ENCODE data around the gene UACA. TPM values are rescaled to one million over a fixed set of nuclear protein-coding genes. Genes with fewer than 3 reads are reported as not detected.

UACA gene
- total and polyA plus RNA-seq, 2 donors from 2014 or later = 49.6 to 92.7 TPM

DNA sequence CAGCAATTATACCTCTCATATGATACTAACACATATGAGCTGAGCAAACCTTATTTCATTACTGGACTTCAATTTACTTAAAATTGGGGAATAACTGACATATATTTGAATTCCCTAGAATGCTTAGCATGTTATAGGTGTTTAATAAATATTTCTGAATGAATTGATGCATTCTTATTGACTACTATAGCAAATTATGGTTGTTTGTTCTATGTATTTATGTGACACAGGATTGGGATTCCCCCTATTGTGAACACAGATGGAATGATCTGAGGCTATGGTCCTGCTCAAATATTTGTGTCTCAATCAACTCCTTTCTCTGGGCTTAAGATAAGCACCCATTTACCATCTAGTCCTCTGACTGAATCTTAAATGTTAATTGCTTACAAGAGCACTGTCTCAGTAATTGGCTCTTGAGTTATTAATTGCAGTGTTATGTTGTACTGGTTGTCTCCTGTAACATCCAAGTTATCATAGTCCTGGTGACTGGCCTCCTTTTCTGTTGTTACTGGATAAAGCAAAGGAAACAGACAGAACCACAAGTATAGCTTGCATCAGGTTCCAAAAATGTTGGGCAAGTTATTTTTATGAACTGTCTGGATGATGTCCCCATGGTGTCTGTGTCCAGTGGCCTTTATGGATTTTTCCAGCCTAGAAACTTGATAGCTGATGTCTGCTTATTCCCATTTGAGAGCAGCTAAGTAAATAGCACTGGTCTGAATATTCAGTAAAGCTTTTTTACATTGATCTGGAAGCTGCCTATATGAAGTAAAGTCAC lies 2.3 kb upstream of the UACA start:
- FAIRE-seq (no peak), DNase-seq (no peak)
- Histone ChIP-seq H3K27me3 (ENCODE audit: control insufficient read depth, insufficient read depth, low read length) (no peaks in the 10 kb centered on the region), H3K4me1 (ENCODE audit: control insufficient read depth in 2 of 3, insufficient read depth in 2 of 3, low read depth in 1 of 3, low read length in 3 of 3) (peaks cover 0 to 3% (median 0%) of the 10 kb centered on the region in 3 donors), H3K4me3 (ENCODE audit: low read length in 3 of 3) (no peak overlapping the region), H3K9ac (ENCODE audit: low read length in 3 of 3) (no peak overlapping the region), H3K27ac (ENCODE audit: low read depth in 2 of 2, low read length in 2 of 2) (no peak overlapping the region), H3K9me3 (ENCODE audit: control insufficient read depth in 2 of 3, insufficient read depth in 1 of 3, low read length in 3 of 3) (no peaks in the 10 kb centered on the region), H3K36me3 (ENCODE audit: control insufficient read depth in 2 of 3, insufficient read depth in 3 of 3, low read length in 3 of 3) (no peaks in the 10 kb centered on the region)
- intact Hi-C loops (cut with DNase I) = no loop called here
- TF ChIP-seq, protein P1, sequence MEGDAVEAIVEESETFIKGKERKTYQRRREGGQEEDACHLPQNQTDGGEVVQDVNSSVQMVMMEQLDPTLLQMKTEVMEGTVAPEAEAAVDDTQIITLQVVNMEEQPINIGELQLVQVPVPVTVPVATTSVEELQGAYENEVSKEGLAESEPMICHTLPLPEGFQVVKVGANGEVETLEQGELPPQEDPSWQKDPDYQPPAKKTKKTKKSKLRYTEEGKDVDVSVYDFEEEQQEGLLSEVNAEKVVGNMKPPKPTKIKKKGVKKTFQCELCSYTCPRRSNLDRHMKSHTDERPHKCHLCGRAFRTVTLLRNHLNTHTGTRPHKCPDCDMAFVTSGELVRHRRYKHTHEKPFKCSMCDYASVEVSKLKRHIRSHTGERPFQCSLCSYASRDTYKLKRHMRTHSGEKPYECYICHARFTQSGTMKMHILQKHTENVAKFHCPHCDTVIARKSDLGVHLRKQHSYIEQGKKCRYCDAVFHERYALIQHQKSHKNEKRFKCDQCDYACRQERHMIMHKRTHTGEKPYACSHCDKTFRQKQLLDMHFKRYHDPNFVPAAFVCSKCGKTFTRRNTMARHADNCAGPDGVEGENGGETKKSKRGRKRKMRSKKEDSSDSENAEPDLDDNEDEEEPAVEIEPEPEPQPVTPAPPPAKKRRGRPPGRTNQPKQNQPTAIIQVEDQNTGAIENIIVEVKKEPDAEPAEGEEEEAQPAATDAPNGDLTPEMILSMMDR (IDR thresholded peaks at IDR 0.05; ENCODE audit: borderline replicate concordance, extremely low read depth, insufficient read depth) = no peak

DNA sequence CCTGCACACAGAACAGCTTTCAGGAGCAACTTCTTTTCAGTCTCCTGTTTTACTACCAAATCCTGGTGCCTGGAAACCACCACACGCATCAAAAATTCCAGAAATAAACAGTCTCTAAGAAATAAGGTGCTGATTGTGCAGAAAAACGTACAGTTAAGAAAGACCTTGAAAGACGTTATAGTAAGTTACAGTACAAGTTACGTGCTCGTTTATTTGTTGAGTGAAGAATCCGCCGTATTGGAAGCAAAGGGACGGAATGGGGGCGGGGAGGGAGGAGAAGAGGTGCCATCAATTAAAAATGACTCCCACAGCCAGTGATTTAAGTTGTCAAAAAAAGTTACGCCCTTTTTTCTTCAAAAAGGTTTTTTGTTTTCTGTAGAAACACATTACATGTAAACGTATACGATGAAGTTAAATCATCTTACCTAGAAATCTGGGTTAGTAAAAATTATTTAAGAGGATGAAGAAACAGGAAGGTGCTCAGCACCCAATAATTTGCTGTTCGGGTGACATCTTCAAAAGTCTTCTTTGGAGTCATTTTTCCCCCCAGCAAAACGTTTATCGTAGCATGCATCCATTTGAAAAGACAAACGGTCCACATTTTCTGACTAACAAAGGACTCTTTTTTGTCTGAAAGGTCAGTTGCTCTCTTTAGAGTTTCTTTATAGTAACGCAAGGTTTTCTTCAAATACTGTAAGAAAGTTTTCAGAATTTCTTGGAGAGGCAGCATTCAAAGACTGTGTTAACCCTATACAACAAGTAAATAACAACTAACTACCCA lies 782 bp upstream of the UACA start:
- Histone ChIP-seq H3K36me3 (ENCODE audit: control insufficient read depth in 2 of 3, insufficient read depth in 3 of 3, low read length in 3 of 3) (no peaks in the 10 kb centered on the region), H3K9ac (ENCODE audit: low read length in 3 of 3) (peak overlapping the region; percentile 77 to 80 (median 79)), H3K9me3 (ENCODE audit: control insufficient read depth in 2 of 3, insufficient read depth in 1 of 3, low read length in 3 of 3) (no peaks in the 10 kb centered on the region), H3K4me3 (ENCODE audit: low read length in 3 of 3) (peak overlapping the region; percentile 91 to 94 (median 93)), H3K4me1 (ENCODE audit: control insufficient read depth in 2 of 3, insufficient read depth in 2 of 3, low read depth in 1 of 3, low read length in 3 of 3) (peaks cover 0 to 3% (median 0%) of the 10 kb centered on the region in 3 donors), H3K27ac (ENCODE audit: low read depth in 2 of 2, low read length in 2 of 2) (peak overlapping the region; percentile 65 to 90), H3K27me3 (ENCODE audit: control insufficient read depth, insufficient read depth, low read length) (no peaks in the 10 kb centered on the region)
- no peak for FAIRE-seq
- TF ChIP-seq, protein P1 (IDR thresholded peaks at IDR 0.05; ENCODE audit: borderline replicate concordance, extremely low read depth, insufficient read depth) = no peak
- DNase-seq = peak in 2 of 5 donors; percentile 50 to 56
- intact Hi-C loops (cut with DNase I) = no loop called here

DNA sequence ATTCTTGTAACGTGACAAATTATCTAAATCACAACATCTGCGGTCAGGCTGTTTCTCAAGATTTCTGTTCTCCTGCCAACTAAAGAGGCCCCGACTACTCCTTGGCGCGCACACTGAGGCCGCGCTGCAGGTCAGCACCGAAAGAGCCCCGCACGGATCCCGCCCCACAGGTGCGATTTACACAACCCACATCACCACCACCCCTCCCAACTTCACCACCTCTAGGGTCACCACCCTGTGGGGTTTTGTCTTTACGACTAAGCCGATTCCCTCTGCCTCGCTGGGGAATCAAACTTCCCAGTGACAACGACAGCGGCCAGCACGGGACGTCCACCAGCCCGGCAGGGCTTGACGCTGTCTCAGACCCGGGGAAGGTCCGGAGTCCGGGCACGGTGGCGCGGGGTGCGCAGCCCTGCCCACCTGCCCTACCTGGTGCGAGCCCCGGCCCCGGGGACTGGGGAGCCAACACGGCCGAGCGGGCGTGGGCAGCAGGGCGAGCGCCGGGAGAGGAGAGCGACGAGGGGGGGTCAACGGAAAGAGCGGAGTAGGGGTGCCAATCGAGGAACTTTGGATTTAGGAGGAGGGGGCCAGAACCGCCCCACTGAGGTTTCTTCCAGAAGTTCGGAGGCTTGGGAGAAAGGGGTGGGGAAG lies 764 bp downstream of the UACA start:
- H3K4me1 ChIP-seq (ENCODE audit: control insufficient read depth in 2 of 3, insufficient read depth in 2 of 3, low read depth in 1 of 3, low read length in 3 of 3) = peaks cover 0 to 5% (median 3%) of the 10 kb centered on the region in 3 donors
- H3K27ac ChIP-seq (ENCODE audit: low read depth in 2 of 2, low read length in 2 of 2) = peak overlapping the region; percentile 94
- H3K9me3 ChIP-seq (ENCODE audit: control insufficient read depth in 2 of 3, insufficient read depth in 1 of 3, low read length in 3 of 3) = no peaks in the 10 kb centered on the region
- H3K9ac ChIP-seq (ENCODE audit: low read length in 3 of 3) = peak overlapping the region; percentile 51 to 91 (median 91)
- TF ChIP-seq, protein P1 (IDR thresholded peaks at IDR 0.05; ENCODE audit: borderline replicate concordance, extremely low read depth, insufficient read depth) = no peak
- H3K4me3 ChIP-seq (ENCODE audit: low read length in 3 of 3) = peak overlapping the region; percentile 72 to 94 (median 85)
- H3K27me3 ChIP-seq (ENCODE audit: control insufficient read depth, insufficient read depth, low read length) = no peaks in the 10 kb centered on the region
- DNase-seq (peak in 4 of 5 donors; percentile 40 to 82 (median 57)), FAIRE-seq (no peak)
- intact Hi-C loops (cut with DNase I) = no loop called here
- H3K36me3 ChIP-seq (ENCODE audit: control insufficient read depth in 2 of 3, insufficient read depth in 3 of 3, low read length in 3 of 3) = no peaks in the 10 kb centered on the region
